PC-9 (cell line): Measurements from ENCODE around the gene KLHL41. TPM values are rescaled to one million over a fixed set of nuclear protein-coding genes. Genes with fewer than 3 reads are reported as not detected.
A peak's percentile ranks its signal among the peaks of the same experiment; 100 is the strongest.

Source experiments
- BruUV-seq: library from RNA; stranded (reverse); fragments of 400-500 nt; replicated peaks from 2 replicates; lab custom pipeline; 2021; lab: Mats Ljungman, UMichigan
- CTCF ChIA-PET: fragments of 300-600 bp; sonication (Branson Sonifier 250); formaldehyde crosslinking; loops from one replicate; lab custom pipeline; 2022; ENCODE audit warnings: antibody characterized with exemption; lab: Charles Lee
- POLR2A ChIA-PET: fragments of 300-600 bp; sonication (Branson Sonifier 250); formaldehyde crosslinking; loops from one replicate; lab custom pipeline; 2022; ENCODE audit warnings: antibody characterized with exemption; ENCODE audit not compliant: unreplicated experiment; lab: Charles Lee
- DNase-seq, 2 experiments: peaks; one replicate each; pipeline versions ENCODE4 v3.0.0 to v3.0.0-alpha.2; 2015 to 2022; ENCODE audit warnings: mixed read lengths in 1 of 2
- H2AFZ ChIP-seq: fragments of 200-600 bp; sonication (generic); 2 replicates; pipeline ENCODE4 v1.8.1; 2017; ENCODE audit warnings: antibody characterized with exemption
- H3F3A ChIP-seq: fragments of 200-600 bp; sonication (generic); 2 replicates; pipeline ENCODE4 v1.8.1; 2017; ENCODE audit warnings: antibody characterized with exemption, mild to moderate bottlenecking, low read depth; ENCODE audit not compliant: insufficient read depth
- H3K27ac ChIP-seq: fragments of 200-600 bp; sonication (generic); 2 replicates; pipeline ENCODE4 v1.6.1; 2016; ENCODE audit warnings: mixed run types
- H3K27me3 ChIP-seq: fragments of 200-600 bp; sonication (generic); 2 replicates; pipeline ENCODE4 v1.6.1; 2016; ENCODE audit warnings: low read depth, mixed run types; ENCODE audit not compliant: insufficient read depth
- H3K36me3 ChIP-seq: fragments of 200-600 bp; sonication (generic); 2 replicates; pipeline ENCODE4 v1.6.1; 2016; ENCODE audit warnings: low read depth, mixed run types
- H3K4me1 ChIP-seq: fragments of 200-600 bp; sonication (generic); replicated peaks from 2 replicates; pipeline ENCODE4 v1.6.1; 2016; ENCODE audit warnings: mixed run types; ENCODE audit not compliant: insufficient read depth
- H3K4me2 ChIP-seq: fragments of 200-600 bp; sonication (generic); 2 replicates; pipeline ENCODE4 v1.6.1; 2017; ENCODE audit warnings: mixed run types
- H3K4me3 ChIP-seq: fragments of 200-600 bp; sonication (generic); 2 replicates; pipeline ENCODE4 v1.6.1; 2016; ENCODE audit warnings: mixed run types
- H3K79me2 ChIP-seq: fragments of 200-600 bp; sonication (generic); 2 replicates; pipeline ENCODE4 v1.6.1; 2017; ENCODE audit warnings: low read depth, mixed run types
- H3K9me2 ChIP-seq: fragments of 200-600 bp; sonication (generic); 2 replicates; pipeline ENCODE4 v1.8.1; 2017; ENCODE audit warnings: mild to moderate bottlenecking; ENCODE audit not compliant: insufficient read depth
- H3K9me3 ChIP-seq: fragments of 200-600 bp; sonication (generic); 2 replicates; pipeline ENCODE4 v1.8.1; 2016; ENCODE audit warnings: low read depth; ENCODE audit not compliant: insufficient read depth
- H4K20me1 ChIP-seq: fragments of 200-600 bp; sonication (generic); 2 replicates; pipeline ENCODE4 v1.8.1; 2017; ENCODE audit not compliant: insufficient read depth
- EZH2 ChIP-seq: fragments of 200-600 bp; sonication (generic); IDR thresholded peaks from 2 replicates; pipeline ENCODE4 v1.8.0; 2017; ENCODE audit warnings: antibody characterized with exemption, low read depth
- intact Hi-C: fragments of 100-400 bp; cut with micrococcal nuclease; formaldehyde crosslinking; loops from one replicate; pipeline ENCODE4 v1.10.0; 2022; ENCODE audit not compliant: unreplicated experiment
- total RNA-seq: library from RNA; stranded (reverse); gene quantifications from 2 replicates; pipeline ENCODE4 v1.2.3, GENCODE V29; 2021
- TF ChIP-seq, protein P1 (sequence below): fragments of 200-600 bp; sonication (generic); conservative IDR thresholded peaks from 2 replicates; pipeline ENCODE4 v1.6.1; 2017; ENCODE audit warnings: mixed run types, antibody characterized with exemption, mild to moderate bottlenecking, moderate library complexity

The KLHL41 gene
- total RNA-seq, 1 experiment from 2014 or later = not detected

DNA sequence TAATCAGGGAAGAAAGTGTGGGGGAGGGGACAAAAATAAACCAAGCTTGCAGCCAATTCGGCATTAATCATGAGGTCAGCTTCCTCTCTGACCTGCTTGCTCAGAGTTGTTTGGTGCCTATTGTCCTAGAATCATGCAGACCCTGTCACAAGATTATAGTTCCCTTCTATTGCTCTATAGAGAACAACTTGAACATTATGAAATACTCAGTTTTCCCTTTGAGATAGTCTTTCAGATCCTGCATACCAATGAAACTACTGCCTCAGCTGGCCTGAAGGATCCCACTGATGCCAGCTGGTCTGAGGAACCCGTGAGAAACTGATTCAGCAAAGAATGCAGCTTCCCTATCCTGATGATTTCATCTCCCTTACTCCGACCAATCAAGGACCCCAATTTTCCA is 31.2 kb upstream of the KLHL41 start:
- H3K4me3 ChIP-seq = no peak overlapping the region
- H2AFZ ChIP-seq = no peak overlapping the region
- no peak overlapping the region for H3K4me2 ChIP-seq
- ChIA-PET POLR2A (no interaction called here), CTCF (no interaction called here)
- BruUV-seq = no TSS peak
- no peaks in the 10 kb centered on the region for H3K9me2 ChIP-seq
- H3F3A ChIP-seq = no peaks in the 10 kb centered on the region
- H3K9me3 ChIP-seq = no peaks in the 10 kb centered on the region
- H3K27me3 ChIP-seq = no peaks in the 10 kb centered on the region
- intact Hi-C loops = no loop called here
- no peaks in the 10 kb centered on the region for H4K20me1 ChIP-seq
- TF ChIP-seq, protein P1, sequence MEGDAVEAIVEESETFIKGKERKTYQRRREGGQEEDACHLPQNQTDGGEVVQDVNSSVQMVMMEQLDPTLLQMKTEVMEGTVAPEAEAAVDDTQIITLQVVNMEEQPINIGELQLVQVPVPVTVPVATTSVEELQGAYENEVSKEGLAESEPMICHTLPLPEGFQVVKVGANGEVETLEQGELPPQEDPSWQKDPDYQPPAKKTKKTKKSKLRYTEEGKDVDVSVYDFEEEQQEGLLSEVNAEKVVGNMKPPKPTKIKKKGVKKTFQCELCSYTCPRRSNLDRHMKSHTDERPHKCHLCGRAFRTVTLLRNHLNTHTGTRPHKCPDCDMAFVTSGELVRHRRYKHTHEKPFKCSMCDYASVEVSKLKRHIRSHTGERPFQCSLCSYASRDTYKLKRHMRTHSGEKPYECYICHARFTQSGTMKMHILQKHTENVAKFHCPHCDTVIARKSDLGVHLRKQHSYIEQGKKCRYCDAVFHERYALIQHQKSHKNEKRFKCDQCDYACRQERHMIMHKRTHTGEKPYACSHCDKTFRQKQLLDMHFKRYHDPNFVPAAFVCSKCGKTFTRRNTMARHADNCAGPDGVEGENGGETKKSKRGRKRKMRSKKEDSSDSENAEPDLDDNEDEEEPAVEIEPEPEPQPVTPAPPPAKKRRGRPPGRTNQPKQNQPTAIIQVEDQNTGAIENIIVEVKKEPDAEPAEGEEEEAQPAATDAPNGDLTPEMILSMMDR = no peak
- no peak for TF ChIP-seq EZH2
- no peak overlapping the region for H3K27ac ChIP-seq
- H3K36me3 ChIP-seq = no peaks in the 10 kb centered on the region
- no peaks in the 10 kb centered on the region for H3K4me1 ChIP-seq
- no peaks in the 10 kb centered on the region for H3K79me2 ChIP-seq
- DNase-seq = no peak

DNA sequence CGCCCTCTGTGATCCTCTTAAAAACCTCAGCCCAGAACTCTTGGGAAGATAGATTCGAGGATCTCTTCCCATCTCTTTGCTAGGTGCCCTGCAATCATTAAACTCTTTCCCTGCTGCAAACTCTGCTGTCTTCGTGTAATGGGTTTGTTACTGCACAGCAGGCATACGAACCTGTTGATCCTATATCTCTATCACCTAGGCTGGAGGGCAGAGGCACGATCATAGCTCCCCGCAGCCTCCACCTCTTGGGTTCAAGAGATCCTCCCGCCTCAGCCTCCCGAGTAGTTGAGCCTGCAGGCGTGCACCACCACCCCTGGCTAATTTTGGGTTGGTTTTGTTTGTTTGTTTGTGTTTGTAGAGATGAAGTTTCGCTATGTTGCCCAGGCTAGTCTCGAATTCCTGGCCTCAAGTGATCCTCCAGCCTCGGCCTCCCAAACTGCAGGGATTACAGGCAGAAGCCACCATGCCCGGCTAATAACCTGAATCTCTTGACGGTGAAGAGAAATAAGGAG is 30.7 kb upstream of the KLHL41 start:
- DNase-seq = no peak
- H3F3A ChIP-seq = no peaks in the 10 kb centered on the region
- no peaks in the 10 kb centered on the region for H3K36me3 ChIP-seq
- H3K4me2 ChIP-seq = peak overlapping the region; percentile 56; the same call in 1 of the 2 replicates
- no peak for TF ChIP-seq EZH2
- TF ChIP-seq, protein P1 = no peak
- no peaks in the 10 kb centered on the region for H3K9me2 ChIP-seq
- H4K20me1 ChIP-seq = no peaks in the 10 kb centered on the region
- H3K79me2 ChIP-seq = no peaks in the 10 kb centered on the region
- H3K4me1 ChIP-seq = no peaks in the 10 kb centered on the region
- H3K4me3 ChIP-seq = no peak overlapping the region
- CTCF ChIA-PET = interaction anchor here (0.6 kb wide), 1 partner anchor 83 kb away, joined by 3 read pairs; no protein-coding TSS in a partner anchor
- no peak overlapping the region for H2AFZ ChIP-seq
- intact Hi-C loops = no loop called here
- H3K27me3 ChIP-seq = no peaks in the 10 kb centered on the region
- H3K27ac ChIP-seq = no peak overlapping the region
- no TSS peak for BruUV-seq
- H3K9me3 ChIP-seq = no peaks in the 10 kb centered on the region
- POLR2A ChIA-PET = no interaction called here

GRCh38 chr2:169479257-169480078 is 30.0 kb upstream of the KLHL41 start, which contains the start of gene BBS5:
Gene BBS5 (plus strand): TSS chr2:169479494. CDS start chr2:169479554, 60 bp downstream.
- BruUV-seq = no TSS peak
- intact Hi-C loops = no loop called here

More at GRCh38 chr2:169479257-169480078, 30.0 kb upstream of the KLHL41 start, which contains the start of gene BBS5:
- TF ChIP-seq EZH2 = no peak
- TF ChIP-seq, protein P1 = no peak
- H3K36me3 ChIP-seq = no peaks in the 10 kb centered on the region
- no peaks in the 10 kb centered on the region for H3K27me3 ChIP-seq
- H3F3A ChIP-seq = no peaks in the 10 kb centered on the region
- peak within 1 kb of the TSS; percentile 33; the same call in 1 of the 2 replicates for H3K4me3 ChIP-seq
- ChIA-PET POLR2A (no interaction called here), CTCF (interaction anchor here (0.6 kb wide), 1 partner anchor 82 kb away, joined by 3 read pairs; no protein-coding TSS in a partner anchor)
- peak in 1 of 2 experiments; percentile 20 for DNase-seq
- no peaks in the 10 kb centered on the region for H3K9me2 ChIP-seq
- H3K9me3 ChIP-seq = no peaks in the 10 kb centered on the region
- H3K4me1 ChIP-seq = no peaks in the 10 kb centered on the region
- H4K20me1 ChIP-seq = no peaks in the 10 kb centered on the region
- H3K27ac ChIP-seq = no peak within 1 kb of the TSS
- H2AFZ ChIP-seq = peak within 1 kb of the TSS; percentile 70; the same call in 1 of the 2 replicates
- H3K4me2 ChIP-seq = peak within 1 kb of the TSS; percentile 56
- no peaks in the 10 kb centered on the region for H3K79me2 ChIP-seq
